OCI-LY7 (cell line): Measurements from ENCODE around the gene OR52W1.

ENCODE experiments used
- CTCF ChIP-seq: fragments of 200-600 bp; sonication (generic); conservative IDR thresholded peaks from 2 replicates; pipeline ENCODE4 v1.5.1; 2014; ENCODE audit warnings: mild to moderate bottlenecking, antibody characterized with exemption, low read length, moderate library complexity, mixed read lengths
- EZH2phosphoT487 ChIP-seq: fragments of 200-600 bp; sonication (generic); IDR thresholded peaks from 2 replicates; pipeline ENCODE4 v1.6.1; 2018; ENCODE audit warnings: low read depth, borderline replicate concordance, mild to moderate bottlenecking, mixed run types, antibody characterized with exemption, low read length, moderate library complexity, mixed read lengths

DNA sequence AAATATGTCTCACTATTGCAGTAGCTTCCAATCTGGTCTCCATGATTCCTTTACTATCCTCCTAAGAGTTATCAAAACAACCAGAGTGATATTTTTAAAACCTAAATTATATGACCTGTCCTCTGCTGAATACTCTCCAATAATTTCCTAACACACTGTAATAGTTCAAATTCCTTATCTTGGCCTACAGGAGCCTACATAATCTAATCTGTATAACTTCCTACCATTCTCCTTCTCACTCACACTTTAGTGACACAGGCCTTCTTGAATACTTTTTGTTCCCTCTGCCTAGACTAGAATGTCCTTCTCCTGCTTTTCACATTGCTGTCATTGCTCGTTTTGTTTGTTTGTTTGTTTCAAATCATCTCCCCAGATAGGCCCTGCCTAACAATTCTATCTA lies 26.0 kb downstream of the OR52W1 start:
- TF ChIP-seq CTCF, result no peak
- no peak for TF ChIP-seq EZH2phosphoT487
